Astrocyte of the cerebellum (primary cell): Measurements from ENCODE around the gene RMC1.

Source experiments
- DNase-seq: peaks from one replicate; pipeline ENCODE4 v3.0.0-alpha.2; 2011; ENCODE audit warnings: low read depth
- H3K4me3 ChIP-seq: 2 replicates; pipeline ENCODE4 v1.5.1; 2011; ENCODE audit warnings: mild to moderate bottlenecking, low read depth, low read length, moderate library complexity
- CTCF ChIP-seq: IDR thresholded peaks from 2 replicates; pipeline ENCODE4 v1.5.1; 2012; ENCODE audit warnings: low read length, low read depth, moderate library complexity, mild to moderate bottlenecking; ENCODE audit errors: missing control alignments
- in situ Hi-C: cut with HindIII; loops from 2 replicates; pipeline ENCODE4 v1.10.0; 2017; ENCODE audit warnings: low sequenced_read_pairs

The RMC1 gene

GRCh38 chr18:23536204-23536603 lies 32.9 kb downstream of the RMC1 start:
- in situ Hi-C loops, result loop anchor here (10.0 kb wide), 1 partner anchor 59 kb away; no protein-coding TSS in a partner anchor
- TF ChIP-seq CTCF, result no peak
- no peak overlapping the region for H3K4me3 ChIP-seq
- no peak for DNase-seq

GRCh38 chr18:23537274-23537673 lies 34.0 kb downstream of the RMC1 start:
- no peak overlapping the region for H3K4me3 ChIP-seq
- no peak for DNase-seq
- in situ Hi-C loops, result loop anchor here (10.0 kb wide), 1 partner anchor 58 kb away; no protein-coding TSS in a partner anchor
- TF ChIP-seq CTCF, result no peak

GRCh38 chr18:23538001-23538400 lies 34.7 kb downstream of the RMC1 start:
- no peak overlapping the region for H3K4me3 ChIP-seq
- in situ Hi-C loops, result loop anchor here (10.0 kb wide), 1 partner anchor 57 kb away; no protein-coding TSS in a partner anchor
- no peak for DNase-seq
- TF ChIP-seq CTCF, result no peak

- DNase-seq, result no peak
- H3K4me3 ChIP-seq, result no peak overlapping the region
- TF ChIP-seq CTCF, result no peak
- in situ Hi-C loops, result loop anchor here (10.0 kb wide), 1 partner anchor 56 kb away; no protein-coding TSS in a partner anchor
These were observed 35.6 kb downstream of the RMC1 start for GRCh38 chr18:23538870-23539269.

GRCh38 chr18:23539296-23539695 lies 36.0 kb downstream of the RMC1 start:
- in situ Hi-C loops, result loop anchor here (10.0 kb wide), 1 partner anchor 56 kb away; no protein-coding TSS in a partner anchor
- no peak for TF ChIP-seq CTCF
- no peak overlapping the region for H3K4me3 ChIP-seq
- DNase-seq, result no peak

GRCh38 chr18:23539911-23540525 lies 36.7 kb downstream of the RMC1 start:
- H3K4me3 ChIP-seq, result no peak overlapping the region
- no peak for DNase-seq
- no peak for TF ChIP-seq CTCF
- in situ Hi-C loops, result loop anchor here (10.0 kb wide), 1 partner anchor 55 kb away; no protein-coding TSS in a partner anchor
